Transverse colon (tissue), 4 donors: ENCODE results near the gene RAB8B.

ENCODE experiments used
- EP300 ChIP-seq: sonication (generic); formaldehyde crosslinking; IDR thresholded peaks from one replicate; pipeline ENCODE4 v1.6.1; 2017; ENCODE audit warnings: antibody characterized with exemption, low read depth
- POLR2A ChIP-seq: fragments of 450-650 bp; IDR thresholded peaks from one replicate; pipeline ENCODE4 v1.6.1; 2016; ENCODE audit warnings: antibody characterized with exemption, mild to moderate bottlenecking, moderate library complexity
- POLR2AphosphoS5 ChIP-seq, 3 donors: sonication (generic); formaldehyde crosslinking; IDR thresholded peaks; one replicate each; pipeline ENCODE4 v1.6.1; 2016; ENCODE audit warnings: antibody characterized with exemption in 3 of 3
- TF ChIP-seq, protein P1 (sequence below), 5 experiments: fragments of 200-600 bp in 3 of 5; fragments of 450-650 bp in 2 of 5; sonication (generic) in 3 of 5; IDR thresholded peaks; 1 replicate in 2 of 5; 2 replicates in 3 of 5; pipeline ENCODE4 v1.5.1; 2016 to 2017; ENCODE audit warnings: antibody characterized with exemption in 5 of 5, inconsistent platforms in 3 of 5, mild to moderate bottlenecking in 2 of 5, moderate library complexity in 1 of 5

DNA sequence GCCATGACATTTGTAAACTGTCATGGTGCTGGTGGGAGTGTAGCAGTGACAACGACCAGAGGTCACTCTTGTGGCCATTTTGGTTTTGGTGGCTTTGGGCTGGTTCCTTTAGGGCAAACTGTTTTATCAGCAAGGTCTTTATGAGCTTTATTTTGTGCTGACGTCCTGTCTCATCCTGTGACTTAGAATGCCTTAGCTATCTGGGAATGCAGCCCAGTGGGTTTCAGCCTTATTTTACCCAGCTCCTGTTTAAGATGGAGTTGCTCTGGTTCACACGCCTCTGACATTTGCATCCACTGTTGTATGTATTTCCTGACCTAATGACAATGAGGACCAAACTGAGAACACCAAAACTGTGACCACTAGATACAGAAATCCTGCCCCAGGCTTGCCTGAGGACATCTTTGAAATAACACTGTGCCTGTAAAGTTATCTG lies 37.6 kb downstream of the RAB8B start:
- TF ChIP-seq, protein P1, sequence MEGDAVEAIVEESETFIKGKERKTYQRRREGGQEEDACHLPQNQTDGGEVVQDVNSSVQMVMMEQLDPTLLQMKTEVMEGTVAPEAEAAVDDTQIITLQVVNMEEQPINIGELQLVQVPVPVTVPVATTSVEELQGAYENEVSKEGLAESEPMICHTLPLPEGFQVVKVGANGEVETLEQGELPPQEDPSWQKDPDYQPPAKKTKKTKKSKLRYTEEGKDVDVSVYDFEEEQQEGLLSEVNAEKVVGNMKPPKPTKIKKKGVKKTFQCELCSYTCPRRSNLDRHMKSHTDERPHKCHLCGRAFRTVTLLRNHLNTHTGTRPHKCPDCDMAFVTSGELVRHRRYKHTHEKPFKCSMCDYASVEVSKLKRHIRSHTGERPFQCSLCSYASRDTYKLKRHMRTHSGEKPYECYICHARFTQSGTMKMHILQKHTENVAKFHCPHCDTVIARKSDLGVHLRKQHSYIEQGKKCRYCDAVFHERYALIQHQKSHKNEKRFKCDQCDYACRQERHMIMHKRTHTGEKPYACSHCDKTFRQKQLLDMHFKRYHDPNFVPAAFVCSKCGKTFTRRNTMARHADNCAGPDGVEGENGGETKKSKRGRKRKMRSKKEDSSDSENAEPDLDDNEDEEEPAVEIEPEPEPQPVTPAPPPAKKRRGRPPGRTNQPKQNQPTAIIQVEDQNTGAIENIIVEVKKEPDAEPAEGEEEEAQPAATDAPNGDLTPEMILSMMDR (IDR thresholded peaks at IDR 0.05), result no peak
- TF ChIP-seq POLR2A (no peak), POLR2AphosphoS5 (IDR thresholded peaks at IDR 0.05) (no peak), EP300 (no peak)
